T-cell (primary cell): ENCODE data around the gene COL4A1. TPM values are rescaled to one million over a fixed set of nuclear protein-coding genes. Genes with fewer than 3 reads are reported as not detected.

ENCODE experiments used
- ATAC-seq, 4 experiments: fragments of 200-7000 bp in 3 of 4; fragments of 150-1000 bp in 1 of 4; cut with Tn5 transposase; replicated peaks in 1 of 4; 1 replicate in 3 of 4; 2 replicates in 1 of 4; pipeline ENCODE4 v1.10.0; 2021; ENCODE audit warnings: moderate library complexity in 3 of 4, mild to moderate bottlenecking in 2 of 4, moderate number of reproducible peaks in 1 of 4
- CTCF ChIA-PET, 2 donors: fragments of 300-600 bp; sonication (Branson Sonifier 250); formaldehyde crosslinking; loops; one replicate each; lab custom pipeline; 2022; ENCODE audit warnings: antibody characterized with exemption in 2 of 2; lab: Charles Lee
- POLR2A ChIA-PET, 2 donors: fragments of 300-600 bp; sonication (Branson Sonifier 250); formaldehyde crosslinking; loops; one replicate each; lab custom pipeline; 2022; ENCODE audit warnings: antibody characterized with exemption in 2 of 2; lab: Charles Lee
- DNase-seq, 35 experiments: peaks; one replicate each; pipeline versions ENCODE4 v3.0.0 to v3.0.0-alpha.2; 2013 to 2023
- H3K27ac ChIP-seq: one replicate; pipeline ENCODE4 v1.5.1; 2013; ENCODE audit warnings: low read length
- H3K27me3 ChIP-seq, 2 experiments: replicated peaks in 1 of 2; 1 replicate in 1 of 2; 2 replicates in 1 of 2; pipeline versions ENCODE4 v1.6.1 to v1.7.0; 2013; ENCODE audit warnings: low read length in 1 of 2, mixed read lengths in 1 of 2; ENCODE audit not compliant: control insufficient read depth in 2 of 2, insufficient read depth in 2 of 2; ENCODE audit errors: extremely low read depth in 1 of 2
- H3K36me3 ChIP-seq, 2 donors: 1 replicate in 1 of 2; 2 replicates in 1 of 2; pipeline versions ENCODE4 v1.6.1 to v1.7.0; 2013; ENCODE audit warnings: low read length in 1 of 2; ENCODE audit not compliant: control insufficient read depth in 2 of 2, insufficient read depth in 1 of 2; ENCODE audit errors: extremely low read depth in 1 of 2
- H3K4me1 ChIP-seq, 2 experiments: 1 replicate in 1 of 2; 2 replicates in 1 of 2; pipeline versions ENCODE4 v1.6.1 to v1.7.0; 2013; ENCODE audit warnings: low read length in 2 of 2, mixed read lengths in 1 of 2; ENCODE audit not compliant: insufficient read depth in 2 of 2, control insufficient read depth in 1 of 2; ENCODE audit errors: extremely low read depth in 1 of 2
- H3K4me3 ChIP-seq, 2 donors: 1 replicate in 1 of 2; 2 replicates in 1 of 2; pipeline versions ENCODE4 v1.5.1 to v1.7.0; 2013; ENCODE audit warnings: mild to moderate bottlenecking in 2 of 2, low read length in 1 of 2, moderate library complexity in 1 of 2; ENCODE audit not compliant: control insufficient read depth in 1 of 2; ENCODE audit errors: extremely low read depth in 1 of 2
- H3K9me3 ChIP-seq: 2 replicates; pipeline ENCODE4 v1.7.0; 2013
- H3K27ac Mint-ChIP-seq, 2 donors: one replicate each; pipeline ENCODE4 v1.8.0; 2020 to 2021; ENCODE audit warnings: mild to moderate bottlenecking in 2 of 2, mixed read lengths in 2 of 2
- H3K27me3 Mint-ChIP-seq, 2 donors: one replicate each; pipeline ENCODE4 v1.8.0; 2021 to 2022; ENCODE audit warnings: mixed read lengths in 2 of 2
- H3K36me3 Mint-ChIP-seq: one replicate; pipeline ENCODE4 v1.8.0; 2021; ENCODE audit warnings: mixed read lengths
- H3K4me1 Mint-ChIP-seq, 3 donors: one replicate each; pipeline ENCODE4 v1.8.0; 2020 to 2022; ENCODE audit warnings: mixed read lengths in 3 of 3, mild to moderate bottlenecking in 1 of 3
- H3K4me3 Mint-ChIP-seq, 3 donors: one replicate each; pipeline ENCODE4 v1.8.0; 2020 to 2022; ENCODE audit warnings: mild to moderate bottlenecking in 3 of 3, mixed read lengths in 3 of 3, moderate library complexity in 3 of 3
- H3K9me3 Mint-ChIP-seq, 3 donors: one replicate each; pipeline ENCODE4 v1.8.0; 2020 to 2022; ENCODE audit warnings: mixed read lengths in 3 of 3
- WGBS: methylation state at CpG from one replicate; pipeline ENCODE4 v1.1.5; 2013; ENCODE audit warnings: missing lambda C conversion rate; ENCODE audit not compliant: insufficient coverage; 5-methylcytosine and 5-hydroxymethylcytosine counted together
- total RNA-seq, 35 experiments: library from RNA in 6 of 35; stranded (reverse) in 6 of 35; fragments of 120-200 nt in 1 of 35; gene quantifications; one replicate each; pipeline versions ENCODE4 v1.2.1 to v1.2.4 and lab custom pipeline; 2013 to 2026

The COL4A1 gene
- total RNA-seq, 5 donors from 2014 or later (not counting 1 experiment from before 2014, with no cell fraction given), result 0.49 to 1.3 (median 0.85) TPM; not detected in 2

GRCh38 chr13:110232142-110232541 is 74.8 kb downstream of the COL4A1 start:
- Mint-ChIP-seq H3K27me3 (peaks cover 32 to 36% of the 10 kb centered on the region in 2 donors), H3K36me3 (no peaks in the 10 kb centered on the region), H3K9me3 (no peaks in the 10 kb centered on the region), H3K4me3 (no peak overlapping the region), H3K4me1 (no peaks in the 10 kb centered on the region), H3K27ac (no peak overlapping the region)
- no peak for DNase-seq
- CTCF ChIA-PET, result interaction anchor here in 1 of 2 donors (1.1 kb wide), 1 partner anchor 12 kb away, joined by 3 read pairs; no protein-coding TSS in a partner anchor
- H3K27me3 ChIP-seq, result peaks cover 2 to 33% of the 10 kb centered on the region in 2 experiments
- no peak overlapping the region for H3K27ac ChIP-seq
- no peak for ATAC-seq
- H3K4me1 ChIP-seq, result no peaks in the 10 kb centered on the region
- POLR2A ChIA-PET, result interaction anchor here in 1 of 2 donors (0.8 kb wide), 1 partner anchor 334 kb away, joined by 4 read pairs; no protein-coding TSS in a partner anchor
- H3K36me3 ChIP-seq, result no peaks in the 10 kb centered on the region
- H3K9me3 ChIP-seq, result no peaks in the 10 kb centered on the region
- no peak overlapping the region for H3K4me3 ChIP-seq
- WGBS, result 33% methylated on average over 2 of the region's 5 CpGs

- Mint-ChIP-seq H3K36me3 (no peaks in the 10 kb centered on the region), H3K27me3 (peaks cover 28 to 32% of the 10 kb centered on the region in 2 donors), H3K4me3 (no peak overlapping the region), H3K27ac (no peak overlapping the region), H3K4me1 (no peaks in the 10 kb centered on the region), H3K9me3 (no peaks in the 10 kb centered on the region)
- Histone ChIP-seq H3K4me3 (no peak overlapping the region), H3K27me3 (peaks cover 2 to 26% of the 10 kb centered on the region in 2 experiments), H3K4me1 (no peaks in the 10 kb centered on the region), H3K9me3 (no peaks in the 10 kb centered on the region), H3K36me3 (no peaks in the 10 kb centered on the region), H3K27ac (no peak overlapping the region)
- ChIA-PET CTCF (interaction anchor here in 1 of 2 donors (1.1 kb wide), 1 partner anchor 11 kb away, joined by 3 read pairs; no protein-coding TSS in a partner anchor), POLR2A (no interaction called here)
- DNase-seq (no peak), ATAC-seq (no peak)
- 84% methylated on average over 11 of the region's 16 CpGs for WGBS
Measured at GRCh38 chr13:110231348-110232047, 75.5 kb downstream of the COL4A1 start.

GRCh38 chr13:110230661-110231347 is 76.2 kb downstream of the COL4A1 start:
- Histone ChIP-seq H3K27ac (no peak overlapping the region), H3K4me1 (no peaks in the 10 kb centered on the region), H3K4me3 (no peak overlapping the region), H3K27me3 (peaks cover 2 to 25% of the 10 kb centered on the region in 2 experiments), H3K9me3 (no peaks in the 10 kb centered on the region), H3K36me3 (no peaks in the 10 kb centered on the region)
- WGBS, result 76% methylated on average over 16 of the region's 18 CpGs
- no peaks in the 10 kb centered on the region for H3K4me1 Mint-ChIP-seq
- CTCF ChIA-PET, result interaction anchor here in 1 of 2 donors (1.1 kb wide), 1 partner anchor 10 kb away, joined by 3 read pairs; no protein-coding TSS in a partner anchor
- no peaks in the 10 kb centered on the region for H3K36me3 Mint-ChIP-seq
- POLR2A ChIA-PET, result no interaction called here
- H3K4me3 Mint-ChIP-seq, result no peak overlapping the region
- H3K27ac Mint-ChIP-seq, result no peak overlapping the region
- H3K9me3 Mint-ChIP-seq, result no peaks in the 10 kb centered on the region
- ATAC-seq (no peak), DNase-seq (no peak)
- H3K27me3 Mint-ChIP-seq, result peaks cover 27 to 29% of the 10 kb centered on the region in 2 donors

- WGBS, result 81% methylated on average over 12 of the region's 16 CpGs
- Histone ChIP-seq H3K9me3 (no peaks in the 10 kb centered on the region), H3K27ac (no peak overlapping the region), H3K27me3 (peaks cover 2 to 25% of the 10 kb centered on the region in 2 experiments), H3K36me3 (no peaks in the 10 kb centered on the region), H3K4me1 (no peaks in the 10 kb centered on the region), H3K4me3 (no peak overlapping the region)
- Mint-ChIP-seq H3K9me3 (no peaks in the 10 kb centered on the region), H3K27ac (no peak overlapping the region), H3K4me3 (no peak overlapping the region), H3K27me3 (peaks cover 27 to 29% of the 10 kb centered on the region in 2 donors), H3K4me1 (no peaks in the 10 kb centered on the region), H3K36me3 (no peaks in the 10 kb centered on the region)
- ChIA-PET CTCF (no interaction called here), POLR2A (no interaction called here)
- DNase-seq, result no peak
- no peak for ATAC-seq
Measured at GRCh38 chr13:110229905-110230563, 76.9 kb downstream of the COL4A1 start.

- Mint-ChIP-seq H3K36me3 (no peaks in the 10 kb centered on the region), H3K4me3 (no peak overlapping the region), H3K9me3 (no peaks in the 10 kb centered on the region), H3K4me1 (no peaks in the 10 kb centered on the region), H3K27ac (no peak overlapping the region), H3K27me3 (peaks cover 29 to 32% of the 10 kb centered on the region in 2 donors)
- no peaks in the 10 kb centered on the region for H3K9me3 ChIP-seq
- H3K27ac ChIP-seq, result no peak overlapping the region
- no peaks in the 10 kb centered on the region for H3K36me3 ChIP-seq
- no peak for DNase-seq
- WGBS, result 74% methylated on average over 8 of the region's 15 CpGs
- no peaks in the 10 kb centered on the region for H3K4me1 ChIP-seq
- H3K27me3 ChIP-seq, result peaks cover 2 to 25% of the 10 kb centered on the region in 2 experiments
- H3K4me3 ChIP-seq, result no peak overlapping the region
- POLR2A ChIA-PET, result no interaction called here
- CTCF ChIA-PET, result no interaction called here
- ATAC-seq, result no peak
Measured at GRCh38 chr13:110228936-110229904, 77.7 kb downstream of the COL4A1 start.
